Measurements from ENCODE around the gene RNF207. TPM values are rescaled to one million over a fixed set of nuclear protein-coding genes. Genes with fewer than 3 reads are reported as not detected.

The RNF207 gene
- polyA plus RNA-seq, 1 of the 3 experiments (the other 2 are of a cell fraction): 25.4 TPM

DNA sequence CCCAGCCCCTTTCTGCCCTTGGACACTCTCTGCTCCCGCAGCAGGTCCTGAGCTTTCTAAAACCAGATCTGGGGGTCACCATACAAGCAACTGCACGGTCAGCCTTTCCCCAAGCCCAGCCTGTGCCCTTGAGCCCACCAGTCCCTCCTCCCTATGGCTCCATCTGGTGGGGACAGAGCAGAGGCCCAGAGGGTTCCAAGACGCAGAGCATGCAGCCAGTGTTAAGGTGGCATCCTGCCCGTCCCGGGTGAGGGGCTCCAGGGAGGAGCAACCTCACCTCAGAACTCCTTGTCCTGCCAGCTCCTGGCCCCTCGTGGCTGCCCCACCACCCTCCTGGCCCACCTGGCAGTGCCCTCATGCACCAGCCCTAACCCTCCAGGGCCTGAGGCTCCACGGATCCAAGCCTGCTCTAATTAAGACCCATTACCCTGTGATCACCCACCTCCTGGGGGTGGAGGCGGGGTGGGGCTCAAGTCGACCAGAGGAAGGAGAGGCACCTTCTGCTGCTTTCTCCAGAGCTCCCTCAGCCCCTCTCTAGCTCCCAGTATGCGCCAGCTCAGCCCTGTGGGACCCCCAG is 34.3 kb upstream of the RNF207 start:
- Histone ChIP-seq H3K9me2 (no peaks in the 10 kb centered on the region), H3K79me2 (ENCODE audit: insufficient read depth) (no peaks in the 10 kb centered on the region), H3K27me3 (ENCODE audit: insufficient read depth) (no peaks in the 10 kb centered on the region), H3K4me1 (ENCODE audit: control insufficient read depth in 1 of 2, insufficient read depth in 2 of 2, low read depth in 1 of 2, low read length in 1 of 2) (peaks cover 0 to 16% of the 10 kb centered on the region in 2 experiments; a peak in 1 of 4 replicates), H3K36me3 (replicated peaks in 1 of 2; ENCODE audit: control insufficient read depth in 1 of 2, insufficient read depth in 2 of 2, low read length in 1 of 2) (no peaks in the 10 kb centered on the region), H3K4me2 (no peak overlapping the region), H3F3A (replicated peaks; ENCODE audit: insufficient read depth) (no peaks in the 10 kb centered on the region), H3K4me3 (ENCODE audit: low read depth in 2 of 2, low read length in 1 of 2) (no peak overlapping the region), H4K20me1 (ENCODE audit: insufficient read depth) (no peaks in the 10 kb centered on the region), H3K9ac (no peak overlapping the region), H3K9me3 (no peaks in the 10 kb centered on the region), H3K27ac (ENCODE audit: low read depth in 2 of 2, low read length in 1 of 2) (no peak overlapping the region; a peak in 1 of 4 replicates), H2AFZ (ENCODE audit: low read depth) (no peak overlapping the region)
- peak; percentile 87 for DNase-seq
- TF ChIP-seq, protein P1, sequence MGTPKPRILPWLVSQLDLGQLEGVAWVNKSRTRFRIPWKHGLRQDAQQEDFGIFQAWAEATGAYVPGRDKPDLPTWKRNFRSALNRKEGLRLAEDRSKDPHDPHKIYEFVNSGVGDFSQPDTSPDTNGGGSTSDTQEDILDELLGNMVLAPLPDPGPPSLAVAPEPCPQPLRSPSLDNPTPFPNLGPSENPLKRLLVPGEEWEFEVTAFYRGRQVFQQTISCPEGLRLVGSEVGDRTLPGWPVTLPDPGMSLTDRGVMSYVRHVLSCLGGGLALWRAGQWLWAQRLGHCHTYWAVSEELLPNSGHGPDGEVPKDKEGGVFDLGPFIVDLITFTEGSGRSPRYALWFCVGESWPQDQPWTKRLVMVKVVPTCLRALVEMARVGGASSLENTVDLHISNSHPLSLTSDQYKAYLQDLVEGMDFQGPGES (IDR thresholded peaks at IDR 0.05; ENCODE audit: low read depth, low read length): no peak
- TF ChIP-seq SMC3 (IDR thresholded peaks at IDR 0.05; ENCODE audit: low read depth, low read length): peak; percentile 64
- TF ChIP-seq, protein P2, sequence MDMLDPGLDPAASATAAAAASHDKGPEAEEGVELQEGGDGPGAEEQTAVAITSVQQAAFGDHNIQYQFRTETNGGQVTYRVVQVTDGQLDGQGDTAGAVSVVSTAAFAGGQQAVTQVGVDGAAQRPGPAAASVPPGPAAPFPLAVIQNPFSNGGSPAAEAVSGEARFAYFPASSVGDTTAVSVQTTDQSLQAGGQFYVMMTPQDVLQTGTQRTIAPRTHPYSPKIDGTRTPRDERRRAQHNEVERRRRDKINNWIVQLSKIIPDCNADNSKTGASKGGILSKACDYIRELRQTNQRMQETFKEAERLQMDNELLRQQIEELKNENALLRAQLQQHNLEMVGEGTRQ (IDR thresholded peaks at IDR 0.05; ENCODE audit: borderline replicate concordance, low read depth, low read length): no peak
- no peak for TF ChIP-seq RFX5 (IDR thresholded peaks at IDR 0.05; ENCODE audit: low read length)
- TF ChIP-seq, protein P3, sequence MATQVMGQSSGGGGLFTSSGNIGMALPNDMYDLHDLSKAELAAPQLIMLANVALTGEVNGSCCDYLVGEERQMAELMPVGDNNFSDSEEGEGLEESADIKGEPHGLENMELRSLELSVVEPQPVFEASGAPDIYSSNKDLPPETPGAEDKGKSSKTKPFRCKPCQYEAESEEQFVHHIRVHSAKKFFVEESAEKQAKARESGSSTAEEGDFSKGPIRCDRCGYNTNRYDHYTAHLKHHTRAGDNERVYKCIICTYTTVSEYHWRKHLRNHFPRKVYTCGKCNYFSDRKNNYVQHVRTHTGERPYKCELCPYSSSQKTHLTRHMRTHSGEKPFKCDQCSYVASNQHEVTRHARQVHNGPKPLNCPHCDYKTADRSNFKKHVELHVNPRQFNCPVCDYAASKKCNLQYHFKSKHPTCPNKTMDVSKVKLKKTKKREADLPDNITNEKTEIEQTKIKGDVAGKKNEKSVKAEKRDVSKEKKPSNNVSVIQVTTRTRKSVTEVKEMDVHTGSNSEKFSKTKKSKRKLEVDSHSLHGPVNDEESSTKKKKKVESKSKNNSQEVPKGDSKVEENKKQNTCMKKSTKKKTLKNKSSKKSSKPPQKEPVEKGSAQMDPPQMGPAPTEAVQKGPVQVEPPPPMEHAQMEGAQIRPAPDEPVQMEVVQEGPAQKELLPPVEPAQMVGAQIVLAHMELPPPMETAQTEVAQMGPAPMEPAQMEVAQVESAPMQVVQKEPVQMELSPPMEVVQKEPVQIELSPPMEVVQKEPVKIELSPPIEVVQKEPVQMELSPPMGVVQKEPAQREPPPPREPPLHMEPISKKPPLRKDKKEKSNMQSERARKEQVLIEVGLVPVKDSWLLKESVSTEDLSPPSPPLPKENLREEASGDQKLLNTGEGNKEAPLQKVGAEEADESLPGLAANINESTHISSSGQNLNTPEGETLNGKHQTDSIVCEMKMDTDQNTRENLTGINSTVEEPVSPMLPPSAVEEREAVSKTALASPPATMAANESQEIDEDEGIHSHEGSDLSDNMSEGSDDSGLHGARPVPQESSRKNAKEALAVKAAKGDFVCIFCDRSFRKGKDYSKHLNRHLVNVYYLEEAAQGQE (IDR thresholded peaks at IDR 0.05; ENCODE audit: low read depth, low read length): no peak
- no peak for TF ChIP-seq TCF12 (IDR thresholded peaks at IDR 0.05)
- TF ChIP-seq TEAD4 (IDR thresholded peaks at IDR 0.05; ENCODE audit: borderline replicate concordance, insufficient read depth): no peak
- no peak for TF ChIP-seq JUND (IDR thresholded peaks at IDR 0.05)
- TF ChIP-seq, protein P4, sequence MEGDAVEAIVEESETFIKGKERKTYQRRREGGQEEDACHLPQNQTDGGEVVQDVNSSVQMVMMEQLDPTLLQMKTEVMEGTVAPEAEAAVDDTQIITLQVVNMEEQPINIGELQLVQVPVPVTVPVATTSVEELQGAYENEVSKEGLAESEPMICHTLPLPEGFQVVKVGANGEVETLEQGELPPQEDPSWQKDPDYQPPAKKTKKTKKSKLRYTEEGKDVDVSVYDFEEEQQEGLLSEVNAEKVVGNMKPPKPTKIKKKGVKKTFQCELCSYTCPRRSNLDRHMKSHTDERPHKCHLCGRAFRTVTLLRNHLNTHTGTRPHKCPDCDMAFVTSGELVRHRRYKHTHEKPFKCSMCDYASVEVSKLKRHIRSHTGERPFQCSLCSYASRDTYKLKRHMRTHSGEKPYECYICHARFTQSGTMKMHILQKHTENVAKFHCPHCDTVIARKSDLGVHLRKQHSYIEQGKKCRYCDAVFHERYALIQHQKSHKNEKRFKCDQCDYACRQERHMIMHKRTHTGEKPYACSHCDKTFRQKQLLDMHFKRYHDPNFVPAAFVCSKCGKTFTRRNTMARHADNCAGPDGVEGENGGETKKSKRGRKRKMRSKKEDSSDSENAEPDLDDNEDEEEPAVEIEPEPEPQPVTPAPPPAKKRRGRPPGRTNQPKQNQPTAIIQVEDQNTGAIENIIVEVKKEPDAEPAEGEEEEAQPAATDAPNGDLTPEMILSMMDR (IDR thresholded peaks at IDR 0.05): peak; percentile 36
- no peak for TF ChIP-seq NRF1 (IDR thresholded peaks at IDR 0.05; ENCODE audit: low read depth, low read length)
- TF ChIP-seq RAD21 (IDR thresholded peaks at IDR 0.05; ENCODE audit: low read length): peak; percentile 64
- TF ChIP-seq, protein P5, sequence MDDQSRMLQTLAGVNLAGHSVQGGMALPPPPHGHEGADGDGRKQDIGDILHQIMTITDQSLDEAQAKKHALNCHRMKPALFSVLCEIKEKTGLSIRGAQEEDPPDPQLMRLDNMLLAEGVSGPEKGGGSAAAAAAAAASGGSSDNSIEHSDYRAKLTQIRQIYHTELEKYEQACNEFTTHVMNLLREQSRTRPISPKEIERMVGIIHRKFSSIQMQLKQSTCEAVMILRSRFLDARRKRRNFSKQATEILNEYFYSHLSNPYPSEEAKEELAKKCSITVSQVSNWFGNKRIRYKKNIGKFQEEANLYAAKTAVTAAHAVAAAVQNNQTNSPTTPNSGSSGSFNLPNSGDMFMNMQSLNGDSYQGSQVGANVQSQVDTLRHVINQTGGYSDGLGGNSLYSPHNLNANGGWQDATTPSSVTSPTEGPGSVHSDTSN (IDR thresholded peaks at IDR 0.05): no peak
- TF ChIP-seq, protein P6, sequence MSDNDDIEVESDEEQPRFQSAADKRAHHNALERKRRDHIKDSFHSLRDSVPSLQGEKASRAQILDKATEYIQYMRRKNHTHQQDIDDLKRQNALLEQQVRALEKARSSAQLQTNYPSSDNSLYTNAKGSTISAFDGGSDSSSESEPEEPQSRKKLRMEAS (IDR thresholded peaks at IDR 0.05; ENCODE audit: low read depth): no peak
- no peak for TF ChIP-seq FOXM1 (IDR thresholded peaks at IDR 0.05; ENCODE audit: low read depth)
- TF ChIP-seq EP300 (IDR thresholded peaks at IDR 0.05; ENCODE audit: borderline replicate concordance in 1 of 2, low read depth in 1 of 2, low read length in 1 of 2): no peak
- WGBS (ENCODE audit: low lambda C conversion rate): 29% methylated on average over 5 of the region's 10 CpGs
- POLR2A ChIA-PET: no interaction called here
- CTCF ChIA-PET: interaction anchor here (0.6 to 4.0 kb wide), 27 partner anchors 10 to 137 kb away, joined by 3 to 57 read pairs (median 6); partner anchors contain the start of gene HES3

Data from SK-N-SH (cell line).